ENCODE data around the gene CDCA3.
A peak's percentile ranks its signal among the peaks of the same experiment; 100 is the strongest.

- TF ChIP-seq, protein P1, sequence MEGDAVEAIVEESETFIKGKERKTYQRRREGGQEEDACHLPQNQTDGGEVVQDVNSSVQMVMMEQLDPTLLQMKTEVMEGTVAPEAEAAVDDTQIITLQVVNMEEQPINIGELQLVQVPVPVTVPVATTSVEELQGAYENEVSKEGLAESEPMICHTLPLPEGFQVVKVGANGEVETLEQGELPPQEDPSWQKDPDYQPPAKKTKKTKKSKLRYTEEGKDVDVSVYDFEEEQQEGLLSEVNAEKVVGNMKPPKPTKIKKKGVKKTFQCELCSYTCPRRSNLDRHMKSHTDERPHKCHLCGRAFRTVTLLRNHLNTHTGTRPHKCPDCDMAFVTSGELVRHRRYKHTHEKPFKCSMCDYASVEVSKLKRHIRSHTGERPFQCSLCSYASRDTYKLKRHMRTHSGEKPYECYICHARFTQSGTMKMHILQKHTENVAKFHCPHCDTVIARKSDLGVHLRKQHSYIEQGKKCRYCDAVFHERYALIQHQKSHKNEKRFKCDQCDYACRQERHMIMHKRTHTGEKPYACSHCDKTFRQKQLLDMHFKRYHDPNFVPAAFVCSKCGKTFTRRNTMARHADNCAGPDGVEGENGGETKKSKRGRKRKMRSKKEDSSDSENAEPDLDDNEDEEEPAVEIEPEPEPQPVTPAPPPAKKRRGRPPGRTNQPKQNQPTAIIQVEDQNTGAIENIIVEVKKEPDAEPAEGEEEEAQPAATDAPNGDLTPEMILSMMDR (IDR thresholded peaks at IDR 0.05; ENCODE audit: low read length) = no peak
- TF ChIP-seq EZH2 (optimal IDR thresholded peaks at IDR 0.05; ENCODE audit: low read depth, low read length) = peak; percentile 100
- TF ChIP-seq EZH2phosphoT487 (IDR thresholded peaks at IDR 0.05; ENCODE audit: low read length) = peak; percentile 57; the same call in 1 of the 2 replicates
These were observed 22.1 kb downstream of the CDCA3 start for GRCh38 chr12:6828781-6829535.

All from MM.1S (cell line).